GM19455 (cell line): ENCODE measurements around the gene PRKAG3.

Experiments used
- ATAC-seq: cut with Tn5 transposase; IDR thresholded peaks from one replicate; pipeline ENCODE4 v1.9.1; 2021; ENCODE audit not compliant: unreplicated experiment

PRKAG3 gene

GRCh38 chr2:218815649-218816048 lies 16.0 kb downstream of the PRKAG3 start:
- no peak for ATAC-seq

GRCh38 chr2:218815244-218815637 lies 16.4 kb downstream of the PRKAG3 start:
- no peak for ATAC-seq

DNA sequence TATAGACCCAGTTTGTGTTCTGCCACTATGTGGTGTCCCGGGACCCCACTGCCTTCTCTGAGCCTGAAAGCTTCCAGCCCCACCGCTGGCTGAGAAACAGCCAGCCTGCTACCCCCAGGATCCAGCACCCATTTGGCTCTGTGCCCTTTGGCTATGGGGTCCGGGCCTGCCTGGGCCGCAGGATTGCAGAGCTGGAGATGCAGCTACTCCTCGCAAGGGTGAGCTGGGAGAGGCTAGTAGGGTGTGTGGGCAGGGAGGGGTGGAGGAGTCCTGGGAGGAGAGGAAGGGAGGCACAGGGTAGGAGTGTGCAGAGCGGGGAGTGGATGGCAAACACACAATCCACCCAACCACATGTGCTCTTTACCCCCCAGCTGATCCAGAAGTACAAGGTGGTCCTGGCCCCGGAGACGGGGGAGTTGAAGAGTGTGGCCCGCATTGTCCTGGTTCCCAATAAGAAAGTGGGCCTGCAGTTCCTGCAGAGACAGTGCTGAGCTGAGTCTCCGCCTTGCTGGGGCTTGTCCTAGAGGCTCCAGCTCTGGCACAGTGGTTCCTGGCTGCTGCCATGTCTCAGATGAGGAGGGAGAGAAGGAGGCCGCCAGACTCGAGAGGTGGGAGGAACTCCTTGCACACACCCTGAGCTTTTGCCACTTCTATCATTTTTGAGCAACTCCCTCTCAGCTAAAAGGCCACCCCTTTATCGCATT lies 16.9 kb downstream of the PRKAG3 start:
- no peak for ATAC-seq

DNA sequence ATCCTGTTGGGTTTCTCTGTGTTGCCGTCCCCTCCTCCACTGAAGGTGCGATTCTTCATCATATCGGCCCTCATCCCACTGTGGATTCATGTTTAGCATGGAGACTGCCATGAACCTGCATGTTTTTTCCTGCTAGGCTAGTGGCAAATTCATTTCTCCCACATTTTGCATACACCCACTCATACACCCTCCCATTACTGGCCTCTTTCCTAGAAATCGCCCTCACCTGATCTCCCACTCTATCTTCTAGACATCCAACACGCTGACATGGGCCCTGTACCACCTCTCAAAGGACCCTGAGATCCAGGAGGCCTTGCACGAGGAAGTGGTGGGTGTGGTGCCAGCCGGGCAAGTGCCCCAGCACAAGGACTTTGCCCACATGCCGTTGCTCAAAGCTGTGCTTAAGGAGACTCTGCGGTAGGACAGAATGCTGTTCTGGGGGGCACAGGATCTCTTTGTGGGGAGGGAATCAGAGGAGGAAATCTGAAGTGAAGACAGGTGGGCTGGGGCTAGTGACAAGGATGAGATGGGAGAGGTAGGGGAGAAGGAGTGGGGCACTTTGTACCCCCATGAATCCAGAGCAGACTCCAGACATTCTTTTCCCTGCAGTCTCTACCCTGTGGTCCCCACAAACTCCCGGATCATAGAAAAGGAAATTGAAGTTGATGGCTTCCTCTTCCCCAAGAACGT lies 17.7 kb downstream of the PRKAG3 start:
- no peak for ATAC-seq

DNA sequence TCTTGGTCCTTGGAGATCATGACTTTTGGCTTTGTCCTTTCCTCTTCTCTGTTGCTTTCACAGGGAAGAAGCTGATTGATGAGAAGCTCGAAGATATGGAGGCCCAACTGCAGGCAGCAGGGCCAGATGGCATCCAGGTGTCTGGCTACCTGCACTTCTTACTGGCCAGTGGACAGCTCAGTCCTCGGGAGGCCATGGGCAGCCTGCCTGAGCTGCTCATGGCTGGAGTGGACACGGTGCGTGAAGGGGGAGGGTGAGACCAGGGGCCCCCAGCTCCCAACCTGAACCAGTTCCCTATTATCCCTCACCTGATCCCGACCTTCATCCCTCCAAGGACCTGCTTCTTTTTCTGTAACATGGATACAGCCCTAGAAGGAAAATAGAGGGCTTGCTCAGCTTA lies 18.7 kb downstream of the PRKAG3 start:
- ATAC-seq: no peak

GRCh38 chr2:218812096-218812815 lies 19.3 kb downstream of the PRKAG3 start:
- ATAC-seq: no peak

GRCh38 chr2:218811382-218811781 lies 20.2 kb downstream of the PRKAG3 start:
- ATAC-seq: no peak

- ATAC-seq: no peak
These were observed 21.3 kb downstream of the PRKAG3 start for GRCh38 chr2:218810256-218810655.

DNA sequence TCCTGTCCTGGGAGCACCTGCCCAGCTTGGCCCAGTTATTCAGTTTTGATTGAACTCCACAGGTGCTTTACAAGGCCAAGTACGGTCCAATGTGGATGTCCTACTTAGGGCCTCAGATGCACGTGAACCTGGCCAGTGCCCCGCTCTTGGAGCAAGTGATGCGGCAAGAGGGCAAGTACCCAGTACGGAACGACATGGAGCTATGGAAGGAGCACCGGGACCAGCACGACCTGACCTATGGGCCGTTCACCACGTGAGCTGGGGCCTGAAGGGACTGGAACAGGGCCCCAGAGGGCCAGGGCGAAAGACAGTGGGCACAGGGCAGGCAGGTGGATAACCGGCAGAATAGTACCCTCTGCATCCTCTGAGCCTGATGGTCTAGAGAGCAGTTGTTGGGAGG lies 22.1 kb downstream of the PRKAG3 start:
- ATAC-seq: no peak

- ATAC-seq: no peak
These were observed 24.0 kb downstream of the PRKAG3 start for GRCh38 chr2:218807626-218808025.

- no peak for ATAC-seq
These were observed 25.1 kb downstream of the PRKAG3 start for GRCh38 chr2:218806346-218806978.

DNA sequence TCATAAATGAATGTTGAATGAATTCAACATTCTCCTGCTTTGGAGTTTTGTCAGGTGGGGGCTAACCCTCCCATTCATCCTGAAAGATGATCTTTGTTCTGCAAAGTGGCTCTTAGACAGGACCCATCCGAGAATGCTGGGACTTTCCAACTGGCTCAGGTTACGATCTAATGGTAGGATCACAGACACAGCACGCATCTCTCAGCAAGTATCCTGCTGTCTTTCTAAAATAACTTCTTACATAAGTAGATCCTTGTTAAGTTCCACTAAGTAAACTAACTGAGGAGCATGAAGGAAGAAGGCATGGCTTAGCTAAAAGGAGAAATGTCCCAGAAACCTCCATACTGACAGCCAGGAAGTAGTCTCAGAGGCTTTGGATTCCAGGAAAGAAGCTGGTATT lies 26.0 kb downstream of the PRKAG3 start:
- no peak for ATAC-seq

GRCh38 chr2:218804817-218805216 lies 26.8 kb downstream of the PRKAG3 start:
- no peak for ATAC-seq

GRCh38 chr2:218802386-218802994 lies 29.1 kb downstream of the PRKAG3 start:
- no peak for ATAC-seq

- no peak for ATAC-seq
These were observed 31.6 kb downstream of the PRKAG3 start for GRCh38 chr2:218799990-218800389.

GRCh38 chr2:218798767-218799504 lies 32.7 kb downstream of the PRKAG3 start:
- no peak for ATAC-seq

- ATAC-seq: no peak
These were observed 34.9 kb downstream of the PRKAG3 start for GRCh38 chr2:218796691-218797090.

- ATAC-seq: no peak
These were observed 39.2 kb downstream of the PRKAG3 start for GRCh38 chr2:218792433-218792832.

- ATAC-seq: no peak
These were observed 42.9 kb downstream of the PRKAG3 start for GRCh38 chr2:218788529-218789255.

DNA sequence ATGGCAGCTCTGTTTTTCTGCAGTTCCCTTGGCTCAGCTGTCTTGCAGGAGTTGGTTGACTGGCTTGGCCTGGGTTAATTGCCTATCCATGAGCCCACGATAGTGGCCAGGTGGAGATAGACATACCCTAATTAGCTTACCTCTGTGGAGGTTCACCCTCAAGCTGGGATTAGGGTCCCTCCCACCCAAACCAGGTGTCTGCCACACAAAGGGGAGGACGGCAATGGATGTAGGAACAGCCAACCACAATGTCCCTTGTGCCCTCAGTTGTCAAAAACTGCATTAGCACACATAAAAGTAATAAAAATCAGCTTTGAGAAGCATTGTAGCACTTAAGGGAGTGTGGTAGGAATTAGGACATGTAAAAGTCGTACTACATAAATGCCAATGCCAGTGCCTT lies 45.5 kb downstream of the PRKAG3 start:
- ATAC-seq: no peak
